Endothelial cell of hepatic sinusoid (primary cell): ENCODE results near the gene NCOR1.
"Not testable (repeated sequence)": the region's sequence is repeated elsewhere in the genome, so short reads cannot be mapped to it uniquely, and the experiment has no call there.

ENCODE experiments used
- in situ Hi-C: cut with HindIII; loops from 2 replicates; pipeline ENCODE4 v1.10.0; 2017; ENCODE audit warnings: low sequenced_read_pairs

Gene NCOR1

DNA sequence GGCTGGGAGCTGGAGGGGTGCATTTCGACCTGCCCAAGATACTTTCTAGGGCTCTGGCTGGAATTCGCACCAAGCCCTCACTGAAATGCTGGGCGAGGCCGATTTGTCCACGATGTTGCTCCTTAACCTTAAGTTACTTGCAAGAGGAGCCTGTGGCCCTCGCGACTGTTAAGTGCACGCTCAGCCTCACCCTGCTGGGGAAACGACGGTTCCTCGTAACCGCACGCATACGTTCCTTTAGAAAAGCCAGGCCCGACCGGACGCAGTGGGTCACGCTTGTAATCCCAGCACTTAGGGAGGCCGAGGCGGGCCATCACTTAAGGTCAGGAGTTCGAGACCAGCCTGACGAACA is 607 bp upstream of the NCOR1 start:
- in situ Hi-C loops: no loop called here

- in situ Hi-C loops: no loop called here
These were observed 397 bp downstream of the NCOR1 start for GRCh38 chr17:16215002-16215272.

GRCh38 chr17:16214190-16215001 is 938 bp downstream of the NCOR1 start:
- in situ Hi-C loops: loop anchor here (5.0 kb wide), 2 partner anchors 33 to 57 kb away; no protein-coding TSS in a partner anchor

GRCh38 chr17:16212793-16213192 is 2.5 kb downstream of the NCOR1 start:
- in situ Hi-C loops: loop anchor here (5.0 kb wide), 2 partner anchors 35 to 55 kb away; no protein-coding TSS in a partner anchor

GRCh38 chr17:16211590-16211989 is 3.7 kb downstream of the NCOR1 start:
- in situ Hi-C loops: loop anchor here (5.0 kb wide), 2 partner anchors 36 to 54 kb away; no protein-coding TSS in a partner anchor

DNA sequence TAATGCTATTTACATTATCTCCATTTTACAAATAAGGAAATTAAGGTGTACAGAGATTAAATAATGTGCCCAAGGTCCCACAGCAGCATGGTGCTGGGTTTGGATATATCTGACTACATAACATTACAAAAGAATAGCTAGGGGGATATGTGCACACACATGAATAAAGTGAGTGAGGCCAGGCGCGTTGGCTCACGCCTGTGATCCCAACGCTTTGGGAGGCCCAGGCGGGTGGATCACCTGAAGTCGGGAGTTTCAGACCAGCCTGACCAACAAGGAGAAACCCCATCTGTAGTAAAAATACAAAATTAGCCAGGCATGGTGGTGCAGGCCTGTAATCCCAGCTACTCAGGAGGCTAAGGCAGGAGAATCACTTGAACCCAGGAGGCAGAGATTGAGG is 10.6 kb downstream of the NCOR1 start:
- in situ Hi-C loops: not testable (repeated sequence)

- in situ Hi-C loops: not testable (repeated sequence)
These were observed 12.5 kb downstream of the NCOR1 start for GRCh38 chr17:16202554-16203500.

DNA sequence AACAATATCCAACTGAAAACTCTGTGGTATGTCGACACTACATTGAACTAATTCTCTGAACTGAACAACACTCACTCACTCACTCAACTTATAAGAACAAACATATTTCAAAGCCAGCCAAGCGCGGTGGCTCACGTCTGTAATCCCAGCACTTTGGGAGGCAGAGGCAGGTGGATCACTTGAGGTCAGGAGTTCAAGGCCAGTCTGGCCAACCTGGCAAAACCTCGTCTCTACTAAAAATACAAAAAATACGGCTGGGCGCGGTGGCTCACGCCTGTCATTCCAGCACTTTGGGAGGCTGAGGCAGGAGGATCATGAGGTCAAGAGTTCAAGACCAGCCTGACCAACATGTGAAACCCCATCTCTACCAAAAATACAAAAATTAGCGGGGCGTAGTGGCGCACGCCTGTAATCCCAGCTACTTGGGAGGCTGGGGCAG is 13.6 kb downstream of the NCOR1 start:
- in situ Hi-C loops: not testable (repeated sequence)

DNA sequence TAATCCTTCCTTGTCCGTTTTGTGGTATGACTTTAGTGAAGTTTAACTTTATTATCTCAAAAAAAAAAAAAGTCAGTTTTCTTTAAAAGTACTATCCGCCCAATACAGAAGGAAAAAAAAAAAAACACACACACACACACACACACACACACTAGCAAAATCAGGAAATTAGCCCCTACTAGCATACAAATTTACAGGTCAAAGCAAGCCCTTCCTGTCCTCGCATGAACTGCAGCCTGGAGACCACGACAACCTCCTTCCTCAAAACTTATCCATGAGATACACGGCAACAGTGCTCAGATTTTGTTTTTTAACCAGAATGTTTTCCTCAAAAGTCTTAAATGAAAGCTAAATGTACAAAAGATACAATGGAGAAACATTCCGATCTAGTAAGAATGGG is 16.2 kb downstream of the NCOR1 start:
- in situ Hi-C loops: no loop called here

DNA sequence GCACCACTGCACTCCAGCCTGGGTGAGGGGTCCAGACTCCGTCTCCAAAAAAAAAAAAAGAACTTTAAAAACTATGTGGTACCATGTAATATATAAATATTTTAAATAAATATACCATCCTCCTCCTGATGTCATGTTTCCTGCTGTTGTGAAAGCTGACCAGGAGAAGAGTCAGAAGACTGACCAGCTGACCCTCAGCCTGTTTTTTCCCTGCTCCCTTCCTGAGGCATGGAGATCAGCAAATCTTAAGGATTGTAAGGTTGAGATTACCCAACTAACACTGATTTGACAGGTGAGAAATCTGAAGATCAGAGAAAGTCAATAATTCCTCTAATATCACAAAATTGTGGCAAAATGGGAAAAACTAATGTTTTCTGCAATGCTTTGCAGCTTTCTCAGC is 18.1 kb downstream of the NCOR1 start:
- in situ Hi-C loops: no loop called here

DNA sequence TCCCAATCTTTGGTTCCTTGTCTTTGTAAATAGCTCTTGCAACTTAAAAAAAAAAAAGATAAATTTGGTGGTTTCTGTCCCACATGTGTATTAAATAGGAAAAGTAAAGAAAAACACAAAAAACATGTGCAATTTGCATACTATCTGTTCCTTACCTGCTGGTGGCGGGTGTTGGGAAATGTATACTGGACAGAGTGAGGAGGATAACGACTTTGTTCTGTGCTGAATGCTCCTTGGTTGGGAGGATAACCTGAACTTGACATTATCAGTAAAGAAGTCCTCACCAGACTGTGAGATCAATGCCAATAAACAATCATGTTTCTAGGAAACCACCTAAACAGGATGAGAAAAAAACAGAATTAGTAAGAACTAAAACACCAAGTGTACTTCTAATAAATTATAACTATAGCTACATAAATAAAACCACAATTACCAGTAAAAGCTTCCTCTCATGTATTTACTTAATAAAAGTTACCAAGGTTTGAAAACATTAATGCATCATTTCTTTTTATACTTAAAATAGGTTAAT is 21.0 kb downstream of the NCOR1 start:
- in situ Hi-C loops: not testable (repeated sequence)

GRCh38 chr17:16191604-16192003 is 23.7 kb downstream of the NCOR1 start:
- in situ Hi-C loops: no loop called here

DNA sequence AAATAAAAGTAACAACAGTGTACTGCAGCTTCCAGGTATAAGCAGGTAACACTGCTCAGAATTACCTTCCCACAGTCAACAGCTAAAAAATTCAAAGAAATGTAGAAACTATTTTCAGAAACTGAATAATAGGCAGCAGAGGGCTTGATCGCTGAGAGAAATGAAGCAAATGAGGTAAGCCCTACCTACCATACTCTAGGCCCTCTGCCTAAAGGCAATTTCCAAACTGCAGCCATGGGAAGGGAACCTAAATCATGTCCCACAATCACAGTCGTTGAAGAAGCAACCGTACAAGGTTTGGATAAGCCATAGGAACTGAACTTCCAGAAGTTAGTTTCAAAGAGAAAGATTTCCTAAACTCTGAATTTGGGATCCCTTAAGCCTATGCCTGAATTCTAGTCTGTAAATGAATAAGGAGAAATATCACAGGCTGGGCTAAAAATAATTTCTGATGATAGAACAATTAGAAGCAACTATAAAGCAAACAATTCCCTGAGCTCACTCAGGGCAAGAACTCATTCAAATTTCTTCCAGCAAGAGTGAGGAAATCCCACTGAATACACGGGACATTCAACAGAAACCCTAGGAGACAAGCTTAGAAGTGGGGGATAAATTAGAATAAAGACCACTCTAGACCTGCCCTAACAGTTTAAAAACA is 24.5 kb downstream of the NCOR1 start:
- in situ Hi-C loops: no loop called here

DNA sequence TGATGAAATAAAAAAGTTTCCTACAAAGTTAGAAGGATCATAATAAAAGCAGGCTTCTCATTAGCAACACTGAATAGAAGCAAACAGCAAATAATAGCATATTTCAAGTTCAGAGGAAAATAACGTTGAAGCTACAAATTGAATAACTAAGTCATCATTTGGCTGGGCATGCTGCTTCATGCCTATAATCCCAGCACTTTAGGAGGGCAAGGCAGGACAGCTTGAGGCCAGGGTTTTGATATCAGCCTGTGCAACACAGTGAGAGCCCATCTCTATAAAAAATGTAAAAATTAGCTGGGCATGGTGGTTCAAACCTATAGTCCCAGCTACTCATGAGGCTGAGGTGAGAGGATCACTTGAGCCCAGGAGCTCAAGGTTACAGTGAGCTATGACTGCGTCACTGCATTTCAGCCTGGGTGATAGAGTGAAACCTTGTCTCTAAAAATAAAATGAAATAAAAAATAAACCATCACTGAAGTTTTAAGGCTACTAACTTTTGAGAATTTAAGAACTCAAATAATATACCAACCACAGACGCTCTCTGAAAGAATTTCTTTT is 25.5 kb downstream of the NCOR1 start:
- in situ Hi-C loops: no loop called here

GRCh38 chr17:16187642-16188041 is 27.7 kb downstream of the NCOR1 start:
- in situ Hi-C loops: no loop called here

DNA sequence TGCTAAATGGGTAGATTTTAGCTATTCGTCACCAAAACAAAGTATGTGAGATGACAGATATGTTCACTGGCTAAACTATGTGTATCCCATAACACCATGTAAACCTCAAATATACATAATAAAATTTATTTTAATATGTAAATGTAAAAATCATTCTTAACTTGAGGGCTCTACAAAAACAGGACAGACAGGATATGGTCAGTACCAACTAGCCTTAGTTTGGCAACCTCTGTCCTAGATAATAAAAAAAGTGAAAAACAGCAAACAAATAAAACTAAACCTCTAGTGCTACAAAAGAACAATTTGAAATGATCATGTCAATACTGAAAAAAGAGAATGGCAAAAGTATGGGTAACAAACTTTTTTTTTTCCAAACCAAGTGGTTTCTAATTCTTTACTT is 33.8 kb downstream of the NCOR1 start:
- in situ Hi-C loops: no loop called here

GRCh38 chr17:16178836-16179235 is 36.5 kb downstream of the NCOR1 start:
- in situ Hi-C loops: no loop called here

GRCh38 chr17:16171613-16172012 is 43.7 kb downstream of the NCOR1 start:
- in situ Hi-C loops: no loop called here

DNA sequence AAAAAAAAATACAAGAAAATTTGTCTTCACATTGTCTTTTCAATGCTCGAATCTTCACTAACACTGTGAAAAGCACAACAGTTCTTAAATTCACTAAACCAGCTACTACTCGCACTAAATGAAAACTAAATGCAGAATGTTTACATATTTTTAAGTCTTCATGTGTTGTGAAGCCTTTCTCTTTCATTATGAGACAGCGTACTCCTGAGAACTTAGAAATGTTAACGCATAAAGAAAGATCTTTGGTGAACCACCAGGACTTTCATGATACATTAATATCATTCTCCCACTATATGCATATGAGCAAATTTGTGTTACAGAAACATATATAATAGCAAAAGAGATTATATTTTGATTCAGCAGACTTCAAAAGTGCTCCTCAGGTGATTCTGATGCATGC is 48.6 kb downstream of the NCOR1 start:
- in situ Hi-C loops: not testable (repeated sequence)

DNA sequence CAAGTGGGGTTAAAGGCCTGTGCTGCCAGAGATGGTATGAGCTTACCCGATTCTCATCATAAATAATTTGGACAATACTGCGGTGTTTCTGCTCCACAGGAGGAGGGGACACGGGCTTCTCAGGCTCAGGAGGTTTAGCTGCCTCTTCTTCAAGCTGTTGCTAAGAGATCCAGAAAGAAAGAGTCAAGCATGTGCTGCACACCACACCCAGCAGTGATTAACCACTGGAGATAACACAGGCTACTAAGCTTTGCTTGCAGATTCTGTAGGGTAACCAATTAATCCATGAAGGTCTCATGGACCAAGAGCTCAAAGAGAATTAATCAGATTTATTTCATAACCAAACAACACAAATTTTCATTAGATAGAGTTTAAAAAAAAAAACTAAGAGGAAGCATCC is 56.6 kb downstream of the NCOR1 start:
- in situ Hi-C loops: loop anchor here (5.0 kb wide), 1 partner anchor 54 kb away; no protein-coding TSS in a partner anchor

GRCh38 chr17:16155536-16155935 is 59.8 kb downstream of the NCOR1 start:
- in situ Hi-C loops: loop anchor here (5.0 kb wide), 1 partner anchor 57 kb away; no protein-coding TSS in a partner anchor
